ENCODE results near the gene TCF19.
A peak's percentile ranks its signal among the peaks of the same experiment; 100 is the strongest.

TCF19 gene

GRCh38 chr6:31158140-31158862 is at the start of gene TCF19:
Gene TCF19 (plus strand): TSS chr6:31158589. CDS start chr6:31159470, 881 bp downstream.
- H3K27me3 Mint-ChIP-seq, result no peaks in the 10 kb centered on the region
- H3K27ac Mint-ChIP-seq, result peak within 1 kb of the TSS; percentile 72
- no peaks in the 10 kb centered on the region for H3K9me3 Mint-ChIP-seq
- H3K4me3 Mint-ChIP-seq, result peak within 1 kb of the TSS; percentile 95 to 96
- peaks cover 13 to 30% of the 10 kb centered on the region in 2 donors for H3K36me3 Mint-ChIP-seq
- H3K4me1 Mint-ChIP-seq, result peaks cover 20 to 42% of the 10 kb centered on the region in 2 donors
- peak; percentile 99 for DNase-seq
- peak; percentile 94 for ATAC-seq (replicated peaks)

- Mint-ChIP-seq H3K27ac (no peak overlapping the region), H3K36me3 (no peaks in the 10 kb centered on the region)
- no peak for DNase-seq
Observed at GRCh38 chr6:31110825-31111582, 47.4 kb upstream of the TCF19 start.

GRCh38 chr6:31111712-31112111 is 46.7 kb upstream of the TCF19 start:
- no peak for DNase-seq
- H3K4me1 Mint-ChIP-seq, result peaks cover 7 to 17% of the 10 kb centered on the region in 2 donors
- no peaks in the 10 kb centered on the region for H3K36me3 Mint-ChIP-seq
- H3K9me3 Mint-ChIP-seq, result no peaks in the 10 kb centered on the region
- ATAC-seq (replicated peaks), result no peak
- no peak overlapping the region for H3K27ac Mint-ChIP-seq
- no peak overlapping the region for H3K4me3 Mint-ChIP-seq
- peaks cover 31 to 33% of the 10 kb centered on the region in 2 donors for H3K27me3 Mint-ChIP-seq

More at GRCh38 chr6:31110825-31111582, 47.4 kb upstream of the TCF19 start:
- no peaks in the 10 kb centered on the region for H3K9me3 Mint-ChIP-seq
- ATAC-seq (replicated peaks), result no peak
- peaks cover 7 to 16% of the 10 kb centered on the region in 2 donors for H3K4me1 Mint-ChIP-seq
- H3K4me3 Mint-ChIP-seq, result no peak overlapping the region
- H3K27me3 Mint-ChIP-seq, result peaks cover 26% of the 10 kb centered on the region in 2 donors

GRCh38 chr6:31112478-31112877 is 45.9 kb upstream of the TCF19 start, which contains the start of gene C6orf15:
Gene C6orf15 (minus strand): TSS chr6:31112575. CDS start chr6:31112555, 20 bp downstream.
- Mint-ChIP-seq H3K27me3 (peaks cover 33 to 41% of the 10 kb centered on the region in 2 donors), H3K9me3 (no peaks in the 10 kb centered on the region), H3K36me3 (no peaks in the 10 kb centered on the region), H3K27ac (no peak within 1 kb of the TSS), H3K4me3 (no peak within 1 kb of the TSS), H3K4me1 (peaks cover 7 to 17% of the 10 kb centered on the region in 2 donors)
- ATAC-seq (replicated peaks) (no peak), DNase-seq (no peak)

- DNase-seq (no peak), ATAC-seq (replicated peaks) (no peak)
- H3K4me3 Mint-ChIP-seq, result no peak overlapping the region
- H3K4me1 Mint-ChIP-seq, result peaks cover 7 to 17% of the 10 kb centered on the region in 2 donors
- H3K36me3 Mint-ChIP-seq, result no peaks in the 10 kb centered on the region
- no peaks in the 10 kb centered on the region for H3K9me3 Mint-ChIP-seq
- H3K27me3 Mint-ChIP-seq, result peaks cover 37 to 41% of the 10 kb centered on the region in 2 donors
- no peak overlapping the region for H3K27ac Mint-ChIP-seq
Observed at GRCh38 chr6:31113861-31114540, 44.4 kb upstream of the TCF19 start.

- Mint-ChIP-seq H3K9me3 (no peaks in the 10 kb centered on the region), H3K4me1 (peaks cover 7 to 17% of the 10 kb centered on the region in 2 donors), H3K4me3 (no peak within 1 kb of the TSS), H3K27ac (peak within 1 kb of the TSS; percentile 1), H3K27me3 (peaks cover 34 to 42% of the 10 kb centered on the region in 2 donors), H3K36me3 (no peaks in the 10 kb centered on the region)
- DNase-seq (no peak), ATAC-seq (replicated peaks) (no peak)
Observed at GRCh38 chr6:31114541-31114878, 43.9 kb upstream of the TCF19 start, which contains the start of gene PSORS1C1. Gene PSORS1C1 (plus strand): TSS chr6:31114800. CDS start chr6:31129633, 14,833 bp downstream.

- DNase-seq (no peak), ATAC-seq (replicated peaks) (peak; percentile 54 to 72)
- peaks cover 7 to 17% of the 10 kb centered on the region in 2 donors for H3K4me1 Mint-ChIP-seq
- H3K4me3 Mint-ChIP-seq, result no peak overlapping the region
- no peaks in the 10 kb centered on the region for H3K36me3 Mint-ChIP-seq
- peak overlapping the region; percentile 1 for H3K27ac Mint-ChIP-seq
- H3K9me3 Mint-ChIP-seq, result no peaks in the 10 kb centered on the region
- peaks cover 28 to 35% of the 10 kb centered on the region in 2 donors for H3K27me3 Mint-ChIP-seq
Observed at GRCh38 chr6:31114970-31115849, 43.2 kb upstream of the TCF19 start.

GRCh38 chr6:31115941-31116560 is 42.3 kb upstream of the TCF19 start:
- Mint-ChIP-seq H3K4me1 (peaks cover 7 to 17% of the 10 kb centered on the region in 2 donors), H3K27ac (peak overlapping the region; percentile 7), H3K27me3 (peaks cover 27 to 28% of the 10 kb centered on the region in 2 donors), H3K36me3 (no peaks in the 10 kb centered on the region), H3K9me3 (no peaks in the 10 kb centered on the region), H3K4me3 (no peak overlapping the region)
- ATAC-seq (replicated peaks) (no peak), DNase-seq (no peak)

- Mint-ChIP-seq H3K36me3 (no peaks in the 10 kb centered on the region), H3K9me3 (no peaks in the 10 kb centered on the region), H3K4me3 (no peak overlapping the region), H3K27me3 (peaks cover 30 to 34% of the 10 kb centered on the region in 2 donors), H3K4me1 (peaks cover 7 to 17% of the 10 kb centered on the region in 2 donors), H3K27ac (no peak overlapping the region)
- DNase-seq, result no peak
- no peak for ATAC-seq (replicated peaks)
Observed at GRCh38 chr6:31116661-31117385, 41.6 kb upstream of the TCF19 start.

GRCh38 chr6:31118178-31118577 is 40.2 kb upstream of the TCF19 start:
- Mint-ChIP-seq H3K36me3 (no peaks in the 10 kb centered on the region), H3K4me3 (no peak overlapping the region), H3K9me3 (no peaks in the 10 kb centered on the region), H3K27me3 (peaks cover 29 to 36% of the 10 kb centered on the region in 2 donors), H3K4me1 (peaks cover 11 to 17% of the 10 kb centered on the region in 2 donors), H3K27ac (no peak overlapping the region)
- DNase-seq (no peak), ATAC-seq (replicated peaks) (no peak)

- Mint-ChIP-seq H3K27ac (no peak within 1 kb of the TSS), H3K36me3 (no peaks in the 10 kb centered on the region), H3K4me1 (peaks cover 10 to 12% of the 10 kb centered on the region in 2 donors), H3K9me3 (no peaks in the 10 kb centered on the region), H3K4me3 (no peak within 1 kb of the TSS), H3K27me3 (peaks cover 22 to 39% of the 10 kb centered on the region in 2 donors)
- ATAC-seq (replicated peaks), result no peak
- no peak for DNase-seq
Observed at GRCh38 chr6:31120151-31120915, 38.1 kb upstream of the TCF19 start, which contains the start of gene CDSN. Gene CDSN (minus strand): TSS chr6:31120446. CDS start chr6:31120419, 27 bp downstream.
